Progenitor cell of endocrine pancreas (in vitro differentiated cells): Measurements from ENCODE around the gene C1QTNF1. TPM values are rescaled to one million over a fixed set of nuclear protein-coding genes. Genes with fewer than 3 reads are reported as not detected.

ENCODE experiments used
- DNase-seq: peaks from one replicate; pipeline ENCODE4 v3.0.0; 2021; ENCODE audit warnings: low spot score; ENCODE audit not compliant: unreplicated experiment
- H3K27ac Mint-ChIP-seq: 2 replicates; pipeline ENCODE4 v1.8.0; 2021; ENCODE audit warnings: mild to moderate bottlenecking, moderate library complexity, mixed read lengths
- H3K27me3 Mint-ChIP-seq: 2 replicates; pipeline ENCODE4 v1.8.0; 2021; ENCODE audit warnings: mixed read lengths
- H3K36me3 Mint-ChIP-seq: 2 replicates; pipeline ENCODE4 v1.8.0; 2022; ENCODE audit warnings: mixed read lengths; ENCODE audit not compliant: insufficient read depth
- H3K4me1 Mint-ChIP-seq: 2 replicates; pipeline ENCODE4 v1.8.0; 2021; ENCODE audit warnings: low read depth, mixed read lengths
- H3K4me3 Mint-ChIP-seq: 2 replicates; pipeline ENCODE4 v1.8.0; 2021; ENCODE audit warnings: low read depth, mild to moderate bottlenecking, moderate library complexity, mixed read lengths
- H3K9me3 Mint-ChIP-seq: 2 replicates; pipeline ENCODE4 v1.8.0; 2021; ENCODE audit warnings: low read depth, mixed read lengths
- CTCF ChIP-seq: fragments of 200-600 bp; sonication (generic); IDR thresholded peaks from one replicate; pipeline ENCODE4 v1.5.0; 2021; ENCODE audit warnings: antibody characterized with exemption, mild to moderate bottlenecking; ENCODE audit not compliant: unreplicated experiment
- total RNA-seq: library from RNA; stranded (reverse); gene quantifications from 2 replicates; pipeline ENCODE4 v1.2.1, GENCODE V29; 2021

C1QTNF1 gene
- total RNA-seq, 1 donor from 2014 or later: 0.67 TPM

GRCh38 chr17:79001190-79002020 lies 22.6 kb upstream of the C1QTNF1 start:
- Mint-ChIP-seq H3K27me3 (no peaks in the 10 kb centered on the region), H3K4me3 (no peak overlapping the region), H3K9me3 (no peaks in the 10 kb centered on the region), H3K36me3 (peaks cover 7% of the 10 kb centered on the region), H3K4me1 (peaks cover 2% of the 10 kb centered on the region), H3K27ac (peak overlapping the region; percentile 37)
- TF ChIP-seq CTCF: no peak
- no peak for DNase-seq

GRCh38 chr17:79002291-79002690 lies 21.7 kb upstream of the C1QTNF1 start:
- H3K4me3 Mint-ChIP-seq: no peak overlapping the region
- no peak for TF ChIP-seq CTCF
- peaks cover 4% of the 10 kb centered on the region for H3K36me3 Mint-ChIP-seq
- H3K9me3 Mint-ChIP-seq: no peaks in the 10 kb centered on the region
- no peaks in the 10 kb centered on the region for H3K4me1 Mint-ChIP-seq
- H3K27me3 Mint-ChIP-seq: no peaks in the 10 kb centered on the region
- DNase-seq: no peak
- H3K27ac Mint-ChIP-seq: no peak overlapping the region

GRCh38 chr17:79002796-79003593 lies 21.0 kb upstream of the C1QTNF1 start:
- no peaks in the 10 kb centered on the region for H3K4me1 Mint-ChIP-seq
- no peak overlapping the region for H3K4me3 Mint-ChIP-seq
- H3K27me3 Mint-ChIP-seq: no peaks in the 10 kb centered on the region
- no peak for DNase-seq
- peaks cover 4% of the 10 kb centered on the region for H3K36me3 Mint-ChIP-seq
- no peak overlapping the region for H3K27ac Mint-ChIP-seq
- H3K9me3 Mint-ChIP-seq: no peaks in the 10 kb centered on the region
- TF ChIP-seq CTCF: no peak

GRCh38 chr17:79003661-79004411 lies 20.1 kb upstream of the C1QTNF1 start:
- Mint-ChIP-seq H3K27ac (no peak overlapping the region), H3K36me3 (peaks cover 4% of the 10 kb centered on the region), H3K4me3 (no peak overlapping the region), H3K27me3 (no peaks in the 10 kb centered on the region), H3K4me1 (peaks cover 6% of the 10 kb centered on the region), H3K9me3 (no peaks in the 10 kb centered on the region)
- DNase-seq: no peak
- no peak for TF ChIP-seq CTCF
